GM13977 (cell line): ENCODE data around the gene INPP5E.

Experiments used
- DNase-seq: peaks from one replicate; pipeline ENCODE4 v3.0.0; 2012; ENCODE audit warnings: low spot score
- CTCF ChIP-seq: IDR thresholded peaks from 2 replicates; pipeline ENCODE4 v1.5.1; 2012; ENCODE audit warnings: mild to moderate bottlenecking, control low read depth; ENCODE audit not compliant: insufficient read depth; ENCODE audit errors: extremely low read depth, missing control alignments
- in situ Hi-C: fragments of 300-500 bp; cut with MboI; formaldehyde crosslinking; loops from one replicate; pipeline ENCODE4 v1.12.0; 2022; ENCODE audit warnings: low sequenced_read_pairs, low pct_unique_long_range_greater_than_20kb, mixed read lengths, inconsistent platforms; ENCODE audit not compliant: unreplicated experiment

Gene INPP5E

GRCh38 chr9:136399176-136400037 lies 40.2 kb downstream of the INPP5E start:
- peak; percentile 70 for DNase-seq
- in situ Hi-C loops: no loop called here
- TF ChIP-seq CTCF: no peak

- in situ Hi-C loops: no loop called here
- TF ChIP-seq CTCF: no peak
- no peak for DNase-seq
Measured at GRCh38 chr9:136398286-136398685, 41.4 kb downstream of the INPP5E start.

GRCh38 chr9:136397643-136398042 lies 42.0 kb downstream of the INPP5E start:
- in situ Hi-C loops: no loop called here
- TF ChIP-seq CTCF: no peak
- no peak for DNase-seq

GRCh38 chr9:136396219-136396515 lies 43.5 kb downstream of the INPP5E start:
- no peak for DNase-seq
- in situ Hi-C loops: no loop called here
- TF ChIP-seq CTCF: no peak

- no peak for DNase-seq
- in situ Hi-C loops: no loop called here
- TF ChIP-seq CTCF: no peak
Measured at GRCh38 chr9:136395345-136396218, 44.1 kb downstream of the INPP5E start.

GRCh38 chr9:136395020-136395340 lies 44.7 kb downstream of the INPP5E start:
- DNase-seq: no peak
- in situ Hi-C loops: no loop called here
- no peak for TF ChIP-seq CTCF
